Measurements from ENCODE around the gene SLC35A5. TPM values are rescaled to one million over a fixed set of nuclear protein-coding genes. Genes with fewer than 3 reads are reported as not detected.

Gene SLC35A5
- total RNA-seq, 4 donors from 2014 or later = 8.1 to 22.8 (median 17.8) TPM

DNA sequence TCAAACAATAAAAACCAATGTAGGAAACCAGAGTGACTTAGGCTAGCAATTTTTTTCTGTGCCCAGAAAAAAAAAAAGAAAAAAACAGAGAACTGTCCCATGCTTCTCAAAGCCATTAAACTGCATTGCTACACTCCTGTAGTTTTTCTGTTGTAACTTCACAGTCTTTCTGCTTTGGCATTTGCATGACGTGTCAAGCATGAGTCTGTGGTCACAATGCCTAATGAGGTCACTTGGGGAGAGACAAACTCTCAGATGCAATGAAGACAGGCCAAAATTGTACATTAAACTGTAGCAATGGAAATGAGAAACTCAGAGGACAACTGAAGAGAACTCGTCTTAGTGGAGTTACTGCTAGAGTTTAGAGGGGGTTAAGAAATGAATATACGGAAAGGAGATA is 48.3 kb downstream of the SLC35A5 start:
- intact Hi-C loops (cut with DNase I) = no loop called here
- Histone ChIP-seq H3K4me3 (no peak overlapping the region), H3K4me1 (no peaks in the 10 kb centered on the region), H3K9me3 (no peaks in the 10 kb centered on the region), H3K27me3 (no peaks in the 10 kb centered on the region), H3K27ac (no peak overlapping the region), H3K36me3 (peaks cover 0 to 21% (median 0%) of the 10 kb centered on the region in 3 donors)
- DNase-seq = no peak
- 85% methylated on average over 3 of the region's 3 CpGs for WGBS, 2 donors
- no peak for TF ChIP-seq POLR2A (IDR thresholded peaks at IDR 0.05)
- TF ChIP-seq, protein P1, sequence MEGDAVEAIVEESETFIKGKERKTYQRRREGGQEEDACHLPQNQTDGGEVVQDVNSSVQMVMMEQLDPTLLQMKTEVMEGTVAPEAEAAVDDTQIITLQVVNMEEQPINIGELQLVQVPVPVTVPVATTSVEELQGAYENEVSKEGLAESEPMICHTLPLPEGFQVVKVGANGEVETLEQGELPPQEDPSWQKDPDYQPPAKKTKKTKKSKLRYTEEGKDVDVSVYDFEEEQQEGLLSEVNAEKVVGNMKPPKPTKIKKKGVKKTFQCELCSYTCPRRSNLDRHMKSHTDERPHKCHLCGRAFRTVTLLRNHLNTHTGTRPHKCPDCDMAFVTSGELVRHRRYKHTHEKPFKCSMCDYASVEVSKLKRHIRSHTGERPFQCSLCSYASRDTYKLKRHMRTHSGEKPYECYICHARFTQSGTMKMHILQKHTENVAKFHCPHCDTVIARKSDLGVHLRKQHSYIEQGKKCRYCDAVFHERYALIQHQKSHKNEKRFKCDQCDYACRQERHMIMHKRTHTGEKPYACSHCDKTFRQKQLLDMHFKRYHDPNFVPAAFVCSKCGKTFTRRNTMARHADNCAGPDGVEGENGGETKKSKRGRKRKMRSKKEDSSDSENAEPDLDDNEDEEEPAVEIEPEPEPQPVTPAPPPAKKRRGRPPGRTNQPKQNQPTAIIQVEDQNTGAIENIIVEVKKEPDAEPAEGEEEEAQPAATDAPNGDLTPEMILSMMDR (IDR thresholded peaks at IDR 0.05) = no peak

DNA sequence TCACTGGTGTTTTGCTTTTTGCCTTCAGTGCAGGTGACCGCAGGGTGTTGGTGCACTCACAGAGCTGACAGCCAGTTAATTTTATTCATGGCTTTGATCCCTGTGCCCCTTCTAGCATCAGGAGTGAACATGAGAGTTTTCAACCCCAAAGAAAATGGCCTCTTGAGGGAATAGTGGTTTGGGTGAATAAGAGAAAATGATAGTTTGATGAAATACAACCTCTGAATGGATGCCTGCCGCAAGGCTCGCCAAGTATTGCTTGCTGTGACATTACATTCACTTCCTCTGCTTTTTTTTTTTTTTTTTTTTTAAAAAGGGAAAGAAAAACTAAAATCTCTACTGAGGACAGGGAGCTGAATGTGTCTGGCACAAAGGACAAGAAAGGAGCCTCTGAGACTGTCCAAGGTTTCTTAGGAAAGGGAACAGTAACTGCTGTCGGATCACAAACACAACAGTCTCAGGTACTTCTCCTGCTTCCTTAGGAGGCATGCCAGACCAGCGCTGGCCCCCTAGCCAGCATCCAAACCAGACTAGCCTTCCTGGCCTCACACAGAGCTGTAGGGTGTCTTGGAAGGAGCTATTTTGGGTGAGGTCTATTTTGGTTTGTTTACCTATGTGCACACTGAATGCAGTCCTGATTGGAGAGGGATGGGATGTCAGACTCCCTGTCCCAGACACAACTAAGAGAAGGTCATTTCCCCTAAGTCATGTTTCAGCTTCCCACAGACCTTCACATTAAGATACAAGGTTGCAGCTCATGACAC is 50.1 kb downstream of the SLC35A5 start:
- Histone ChIP-seq H3K36me3 (peaks cover 0 to 13% (median 0%) of the 10 kb centered on the region in 3 donors), H3K9me3 (no peaks in the 10 kb centered on the region), H3K4me1 (no peaks in the 10 kb centered on the region), H3K27ac (no peak overlapping the region), H3K4me3 (no peak overlapping the region), H3K27me3 (no peaks in the 10 kb centered on the region)
- WGBS, 2 donors = 83 to 88% methylated on average over 5 of the region's 5 CpGs
- intact Hi-C loops (cut with DNase I) = no loop called here
- DNase-seq = no peak
- TF ChIP-seq POLR2A (IDR thresholded peaks at IDR 0.05) = no peak
- TF ChIP-seq, protein P1 (IDR thresholded peaks at IDR 0.05) = no peak

DNA sequence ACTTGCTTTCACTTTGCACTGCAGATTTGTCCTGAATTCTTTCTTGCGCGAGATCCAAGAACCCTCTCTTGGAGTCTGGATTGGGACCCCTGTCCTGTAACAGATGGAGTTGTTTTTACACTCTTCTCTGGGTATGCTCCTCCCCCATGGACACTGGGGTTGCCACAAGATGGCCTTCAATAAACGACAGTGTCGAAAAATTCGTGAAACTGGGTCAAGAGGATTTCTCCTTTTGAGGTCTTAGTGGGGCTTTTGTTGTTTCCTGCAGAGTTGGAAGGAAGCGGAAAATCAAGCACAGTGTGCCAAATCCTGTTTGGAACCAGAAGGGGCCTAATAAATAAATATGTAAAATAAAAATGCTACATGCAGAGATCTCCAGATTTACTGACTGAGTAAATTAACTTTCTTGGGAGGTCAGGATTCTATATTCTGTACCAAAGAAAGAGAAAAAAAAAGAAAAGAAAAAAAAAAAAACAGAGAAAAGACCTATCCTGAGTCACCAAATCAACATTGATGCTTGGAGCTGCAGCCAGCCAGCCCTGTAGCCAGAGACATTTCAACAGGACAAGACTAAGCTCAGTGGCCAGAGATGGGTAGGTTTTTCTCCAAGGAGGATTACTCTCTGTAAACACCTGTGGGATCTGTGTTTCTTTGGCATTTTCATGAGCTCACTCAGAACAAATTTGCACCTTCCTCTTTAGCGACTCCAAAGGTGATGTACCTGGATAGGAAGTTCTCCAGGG is 54.3 kb downstream of the SLC35A5 start:
- DNase-seq = no peak
- Histone ChIP-seq H3K36me3 (peaks cover 0 to 8% (median 0%) of the 10 kb centered on the region in 3 donors), H3K9me3 (no peaks in the 10 kb centered on the region), H3K27me3 (no peaks in the 10 kb centered on the region), H3K4me3 (no peak overlapping the region), H3K4me1 (no peaks in the 10 kb centered on the region), H3K27ac (no peak overlapping the region)
- TF ChIP-seq POLR2A (IDR thresholded peaks at IDR 0.05) = no peak
- TF ChIP-seq, protein P1 (IDR thresholded peaks at IDR 0.05) = no peak
- 85 to 87% methylated on average over 5 to 7 of the region's 7 CpGs for WGBS, 2 donors
- intact Hi-C loops (cut with DNase I) = no loop called here

DNA sequence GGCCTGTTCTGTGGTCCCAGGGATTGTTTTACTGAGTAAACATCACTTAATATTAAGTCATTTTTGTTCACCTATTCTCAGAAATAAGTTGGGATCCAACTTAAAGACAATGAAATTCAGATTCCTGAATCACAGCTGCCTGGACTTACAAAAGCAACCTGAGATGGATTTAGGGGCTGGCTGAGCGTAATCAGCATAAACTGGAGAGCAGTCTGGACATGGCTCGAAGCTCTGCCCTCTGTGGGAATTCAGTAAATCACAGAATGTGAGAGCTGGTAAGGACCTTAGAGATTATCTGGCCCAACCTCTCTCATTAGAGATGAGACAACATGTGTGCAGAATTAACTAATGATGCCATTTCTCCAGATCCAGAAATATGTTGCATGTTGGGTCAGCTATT is 55.4 kb downstream of the SLC35A5 start:
- Histone ChIP-seq H3K27me3 (no peaks in the 10 kb centered on the region), H3K4me1 (no peaks in the 10 kb centered on the region), H3K9me3 (no peaks in the 10 kb centered on the region), H3K4me3 (no peak overlapping the region), H3K36me3 (peaks cover 0 to 8% (median 0%) of the 10 kb centered on the region in 3 donors), H3K27ac (no peak overlapping the region)
- intact Hi-C loops (cut with DNase I) = no loop called here
- WGBS, 2 donors = 96 to 100% methylated on average over 2 of the region's 2 CpGs
- no peak for TF ChIP-seq POLR2A (IDR thresholded peaks at IDR 0.05)
- TF ChIP-seq, protein P1 (IDR thresholded peaks at IDR 0.05) = no peak
- DNase-seq = no peak

- Histone ChIP-seq H3K9me3 (no peaks in the 10 kb centered on the region), H3K27me3 (no peaks in the 10 kb centered on the region), H3K4me1 (no peaks in the 10 kb centered on the region), H3K27ac (no peak overlapping the region), H3K36me3 (peaks cover 0 to 8% (median 0%) of the 10 kb centered on the region in 3 donors), H3K4me3 (no peak overlapping the region)
- intact Hi-C loops (cut with DNase I) = no loop called here
- TF ChIP-seq, protein P1 (IDR thresholded peaks at IDR 0.05) = no peak
- no peak for TF ChIP-seq POLR2A (IDR thresholded peaks at IDR 0.05)
- WGBS, 2 donors = 65 to 71% methylated on average over 2 of the region's 2 CpGs
- DNase-seq = no peak
Measured at GRCh38 chr3:112619295-112619694, 57.5 kb downstream of the SLC35A5 start.
